ENCODE results near the gene TFEC. TPM values are rescaled to one million over a fixed set of nuclear protein-coding genes. Genes with fewer than 3 reads are reported as not detected.
"Not testable (repeated sequence)": the region's sequence is repeated elsewhere in the genome, so short reads cannot be mapped to it uniquely, and the experiment has no call there.

TFEC gene
- total and polyA plus RNA-seq, 2 donors, result 0.96 to 8.2 TPM

DNA sequence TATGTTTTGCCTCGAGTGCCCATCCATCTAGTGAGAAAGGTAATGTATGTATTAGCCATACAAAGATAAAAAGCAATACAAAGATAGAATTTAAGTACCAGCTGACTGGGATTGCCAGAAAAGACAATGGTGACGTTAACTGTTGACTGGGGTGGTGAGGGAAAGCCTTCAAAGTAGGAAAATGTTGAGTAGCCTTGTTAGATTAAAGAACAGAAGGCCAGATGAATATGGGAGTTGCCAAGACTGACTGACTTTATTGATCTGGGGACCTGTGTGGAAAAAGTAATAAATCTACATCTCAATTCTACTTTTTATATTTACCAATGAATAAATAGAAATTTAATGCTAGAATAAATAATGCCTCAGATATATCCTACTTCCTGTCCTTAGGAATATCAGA is 97.7 kb downstream of the TFEC start:
- Histone ChIP-seq H3K27ac (ENCODE audit: low read depth) (no peak overlapping the region), H3K4me1 (ENCODE audit: insufficient read depth) (no peaks in the 10 kb centered on the region), H3K4me3 (ENCODE audit: low read depth, low read length) (no peak overlapping the region), H3K36me3 (ENCODE audit: insufficient read depth) (no peaks in the 10 kb centered on the region)
- no peak for DNase-seq (ENCODE audit: extremely low spot score)
- WGBS, result 74% methylated on average over 2 of the region's 2 CpGs

DNA sequence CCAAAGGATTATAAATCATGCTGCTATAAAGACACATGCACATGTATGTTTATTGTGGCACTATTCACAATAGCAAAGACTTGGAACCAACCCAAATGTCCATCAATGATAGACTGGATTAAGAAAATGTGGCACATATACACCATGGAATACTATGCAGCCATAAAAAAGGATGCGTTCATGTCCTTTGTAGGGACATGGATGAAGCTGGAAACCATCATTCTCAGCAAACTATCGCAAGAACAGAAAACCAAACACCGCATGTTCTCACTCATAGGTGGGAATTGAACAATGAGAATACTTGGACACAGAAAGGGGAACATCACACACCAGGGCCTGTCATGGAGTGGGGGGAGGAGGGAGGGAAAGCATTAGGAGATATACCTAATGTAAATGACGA is 100.4 kb downstream of the TFEC start:
- 93% methylated on average over 4 of the region's 4 CpGs for WGBS
- DNase-seq (ENCODE audit: extremely low spot score); H3K27ac ChIP-seq (ENCODE audit: low read depth); H3K4me1 ChIP-seq (ENCODE audit: insufficient read depth); H3K4me3 ChIP-seq (ENCODE audit: low read depth, low read length); H3K36me3 ChIP-seq (ENCODE audit: insufficient read depth): not testable (repeated sequence)

DNA sequence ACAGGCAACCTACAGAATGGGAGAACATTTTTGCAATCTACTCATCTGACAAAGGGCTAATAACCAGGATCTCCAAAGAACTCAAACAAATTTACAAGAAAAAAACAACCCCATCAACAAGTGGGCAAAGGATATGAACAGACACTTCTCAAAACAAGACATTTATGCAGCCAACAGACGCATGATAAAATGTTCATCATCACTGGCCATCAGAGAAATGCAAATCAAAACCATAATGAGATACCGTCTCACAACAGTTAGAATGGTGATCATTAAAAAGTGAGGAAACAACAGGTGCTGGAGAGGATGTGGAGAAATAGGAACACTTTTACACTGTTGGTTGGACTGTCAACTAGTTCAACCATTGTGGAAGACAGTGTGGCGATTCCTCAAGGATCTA is 100.8 kb downstream of the TFEC start:
- H3K27ac ChIP-seq (ENCODE audit: low read depth); DNase-seq (ENCODE audit: extremely low spot score); H3K36me3 ChIP-seq (ENCODE audit: insufficient read depth); H3K4me1 ChIP-seq (ENCODE audit: insufficient read depth); H3K4me3 ChIP-seq (ENCODE audit: low read depth, low read length): not testable (repeated sequence)
- WGBS, result 94% methylated on average over 3 of the region's 3 CpGs

DNA sequence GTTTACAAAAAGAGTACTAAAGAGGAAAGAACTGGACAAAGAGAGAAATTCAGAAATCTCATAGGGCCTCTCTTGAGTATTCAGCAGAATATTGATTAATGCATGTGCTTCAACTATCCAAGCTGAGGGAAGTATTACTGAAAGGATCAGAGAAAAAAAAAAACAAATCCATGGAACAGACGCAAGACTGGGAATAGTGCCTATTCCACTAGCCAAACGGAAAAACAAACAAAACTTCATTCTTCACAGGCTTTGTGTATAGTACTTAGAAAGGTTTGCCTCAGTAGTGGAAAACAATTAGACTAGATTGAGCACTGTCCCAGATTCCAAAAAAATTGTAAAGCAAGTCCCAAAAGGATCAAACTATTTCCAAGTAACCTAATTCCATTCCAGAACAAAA is 106.2 kb downstream of the TFEC start:
- 30% methylated on average over 2 of the region's 2 CpGs for WGBS
- Histone ChIP-seq H3K27ac (ENCODE audit: low read depth) (no peak overlapping the region), H3K36me3 (ENCODE audit: insufficient read depth) (no peaks in the 10 kb centered on the region), H3K4me3 (ENCODE audit: low read depth, low read length) (no peak overlapping the region), H3K4me1 (ENCODE audit: insufficient read depth) (no peaks in the 10 kb centered on the region)
- DNase-seq (ENCODE audit: extremely low spot score), result no peak

DNA sequence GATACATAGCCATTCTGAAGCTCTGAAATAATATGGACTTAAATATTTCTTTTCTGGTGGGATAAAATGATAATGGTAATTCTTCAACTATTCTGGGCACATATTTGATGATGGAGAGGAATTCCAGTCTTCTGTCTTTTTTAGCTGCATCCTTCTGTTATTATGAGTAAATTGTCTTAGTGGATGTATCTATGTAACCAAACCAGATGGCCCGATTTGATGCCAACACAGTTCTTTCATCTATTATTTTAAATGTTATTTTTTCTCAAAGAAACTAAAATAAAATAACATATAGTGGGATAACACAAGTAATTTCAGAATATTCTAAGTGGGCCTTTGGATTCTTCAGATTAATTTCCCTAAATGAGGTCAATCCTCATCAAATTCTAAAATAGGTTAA is 110.2 kb downstream of the TFEC start:
- Histone ChIP-seq H3K27ac (ENCODE audit: low read depth) (no peak overlapping the region), H3K36me3 (ENCODE audit: insufficient read depth) (no peaks in the 10 kb centered on the region), H3K4me1 (ENCODE audit: insufficient read depth) (no peaks in the 10 kb centered on the region), H3K4me3 (ENCODE audit: low read depth, low read length) (no peak overlapping the region)
- DNase-seq (ENCODE audit: extremely low spot score), result no peak
- WGBS, result 98% methylated on average over 1 of the region's 1 CpG

DNA sequence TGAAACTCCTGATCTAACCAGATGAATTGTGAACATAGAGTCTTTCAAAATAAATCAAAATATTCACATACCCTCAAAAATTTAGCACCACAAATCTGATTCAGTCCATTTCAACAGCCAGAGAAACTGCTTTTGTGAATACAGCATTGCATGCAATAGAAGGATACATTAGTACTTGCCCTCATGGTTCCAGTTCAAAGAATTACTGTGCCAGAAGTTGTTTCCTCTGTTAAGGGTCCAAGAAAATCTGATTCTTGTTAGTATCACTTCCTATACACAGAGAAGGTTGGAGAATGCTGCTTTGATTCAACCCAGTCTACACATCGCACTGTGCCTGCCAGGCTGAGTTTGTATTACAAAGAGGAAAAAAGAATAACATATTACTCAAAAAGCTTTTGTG is 115.6 kb downstream of the TFEC start:
- Histone ChIP-seq H3K27ac (ENCODE audit: low read depth) (no peak overlapping the region), H3K4me1 (ENCODE audit: insufficient read depth) (no peaks in the 10 kb centered on the region), H3K36me3 (ENCODE audit: insufficient read depth) (no peaks in the 10 kb centered on the region), H3K4me3 (ENCODE audit: low read depth, low read length) (no peak overlapping the region)
- WGBS, result 70% methylated on average over 1 of the region's 1 CpG
- DNase-seq (ENCODE audit: extremely low spot score), result no peak

DNA sequence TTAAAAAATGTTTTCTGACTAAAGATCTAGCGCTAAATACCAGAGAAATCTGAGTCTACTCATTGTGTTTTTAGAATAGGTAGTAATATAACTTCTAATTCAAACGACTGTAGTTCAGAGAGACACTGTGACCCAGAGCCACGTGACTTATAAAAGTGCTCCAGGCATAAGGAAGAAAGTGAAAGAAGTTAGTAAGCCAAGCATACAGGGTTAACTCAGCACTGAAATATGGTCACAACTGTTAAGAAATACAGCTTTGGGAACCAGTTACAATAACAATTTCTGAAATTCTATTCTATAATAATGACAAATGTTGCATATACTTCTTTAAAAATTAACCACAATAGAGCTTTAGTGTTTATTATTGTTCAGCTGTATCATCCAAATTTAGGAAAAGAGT is 119.1 kb downstream of the TFEC start:
- 63% methylated on average over 3 of the region's 3 CpGs for WGBS
- no peak for DNase-seq (ENCODE audit: extremely low spot score)
- Histone ChIP-seq H3K36me3 (ENCODE audit: insufficient read depth) (no peaks in the 10 kb centered on the region), H3K27ac (ENCODE audit: low read depth) (no peak overlapping the region), H3K4me1 (ENCODE audit: insufficient read depth) (no peaks in the 10 kb centered on the region), H3K4me3 (ENCODE audit: low read depth, low read length) (no peak overlapping the region)

DNA sequence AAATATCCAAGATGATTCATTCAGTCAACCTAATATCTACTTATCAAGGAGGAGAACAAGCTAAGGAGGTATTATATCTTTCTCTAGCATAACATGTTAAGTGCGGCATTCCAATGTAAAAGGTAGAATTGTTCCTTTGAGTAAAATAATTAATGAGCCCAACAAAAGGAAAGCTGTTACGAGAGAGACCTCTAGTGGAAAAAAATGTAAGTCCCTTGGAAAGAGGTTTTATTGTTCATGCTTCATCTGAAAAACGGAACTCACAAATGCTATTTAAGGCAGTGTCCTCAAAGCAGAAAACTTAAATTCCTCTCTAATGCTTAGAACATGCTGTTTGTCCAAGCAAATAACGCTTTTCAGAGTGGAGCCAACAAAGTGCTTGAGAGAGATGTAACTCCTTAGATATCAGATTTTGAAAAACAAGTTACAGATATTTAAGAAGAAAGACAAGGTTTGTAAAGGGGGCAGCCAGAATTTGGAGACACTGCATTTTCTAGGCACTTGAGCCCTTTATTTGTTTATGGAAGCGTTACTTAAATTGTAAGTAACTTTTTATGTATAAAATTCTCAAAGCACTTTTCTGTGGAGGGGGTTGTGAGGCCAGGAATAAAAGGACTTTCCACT is 119.9 kb downstream of the TFEC start:
- peak; percentile 23 for DNase-seq (ENCODE audit: extremely low spot score)
- no peaks in the 10 kb centered on the region for H3K36me3 ChIP-seq (ENCODE audit: insufficient read depth)
- H3K27ac ChIP-seq (ENCODE audit: low read depth), result no peak overlapping the region
- no peak overlapping the region for H3K4me3 ChIP-seq (ENCODE audit: low read depth, low read length)
- WGBS, result 2% methylated on average over 5 of the region's 5 CpGs
- no peaks in the 10 kb centered on the region for H3K4me1 ChIP-seq (ENCODE audit: insufficient read depth)

DNA sequence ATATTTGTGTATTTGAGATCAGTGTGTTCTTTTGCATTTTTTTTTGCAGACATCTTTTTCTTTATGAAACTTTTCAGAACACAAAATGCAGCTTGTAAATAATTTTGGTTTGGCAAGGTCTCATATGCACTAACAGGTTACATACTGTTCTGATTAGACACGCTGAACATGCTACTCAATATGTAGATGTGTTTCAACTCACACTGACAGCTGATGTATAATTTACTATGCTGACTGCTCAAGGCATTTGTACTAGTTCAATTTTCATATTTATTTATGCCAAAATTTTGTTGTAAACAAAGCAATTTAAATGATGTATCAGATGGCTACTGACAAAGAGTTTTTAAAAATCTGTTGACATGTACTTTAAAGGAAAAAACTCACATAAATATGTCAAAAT is 123.8 kb downstream of the TFEC start:
- Histone ChIP-seq H3K4me1 (ENCODE audit: insufficient read depth) (no peaks in the 10 kb centered on the region), H3K27ac (ENCODE audit: low read depth) (no peak overlapping the region), H3K4me3 (ENCODE audit: low read depth, low read length) (no peak overlapping the region), H3K36me3 (ENCODE audit: insufficient read depth) (no peaks in the 10 kb centered on the region)
- WGBS, result 56% methylated on average over 1 of the region's 1 CpG
- no peak for DNase-seq (ENCODE audit: extremely low spot score)

DNA sequence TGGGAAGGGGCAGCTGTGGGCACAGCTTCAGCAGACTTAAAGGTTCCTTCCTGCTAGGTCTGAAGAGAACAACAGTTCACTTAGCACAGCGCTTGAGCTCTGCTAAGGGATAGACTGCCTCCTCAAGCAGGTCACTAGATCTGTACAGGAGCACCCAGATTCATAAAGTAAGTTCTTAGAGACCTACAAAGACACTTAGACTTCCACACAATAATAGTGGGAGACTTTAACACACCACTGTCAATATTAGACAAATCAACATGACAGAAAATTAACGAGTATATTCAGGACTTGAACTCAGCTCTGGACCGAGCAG is 140.9 kb downstream of the TFEC start:
- 94% methylated on average over 3 of the region's 3 CpGs for WGBS
- H3K36me3 ChIP-seq (ENCODE audit: insufficient read depth), result no peaks in the 10 kb centered on the region
- H3K4me1 ChIP-seq (ENCODE audit: insufficient read depth), result no peaks in the 10 kb centered on the region
- H3K27ac ChIP-seq (ENCODE audit: low read depth), result no peak overlapping the region
- H3K4me3 ChIP-seq (ENCODE audit: low read depth, low read length), result no peak overlapping the region
- DNase-seq (ENCODE audit: extremely low spot score), result no peak

DNA sequence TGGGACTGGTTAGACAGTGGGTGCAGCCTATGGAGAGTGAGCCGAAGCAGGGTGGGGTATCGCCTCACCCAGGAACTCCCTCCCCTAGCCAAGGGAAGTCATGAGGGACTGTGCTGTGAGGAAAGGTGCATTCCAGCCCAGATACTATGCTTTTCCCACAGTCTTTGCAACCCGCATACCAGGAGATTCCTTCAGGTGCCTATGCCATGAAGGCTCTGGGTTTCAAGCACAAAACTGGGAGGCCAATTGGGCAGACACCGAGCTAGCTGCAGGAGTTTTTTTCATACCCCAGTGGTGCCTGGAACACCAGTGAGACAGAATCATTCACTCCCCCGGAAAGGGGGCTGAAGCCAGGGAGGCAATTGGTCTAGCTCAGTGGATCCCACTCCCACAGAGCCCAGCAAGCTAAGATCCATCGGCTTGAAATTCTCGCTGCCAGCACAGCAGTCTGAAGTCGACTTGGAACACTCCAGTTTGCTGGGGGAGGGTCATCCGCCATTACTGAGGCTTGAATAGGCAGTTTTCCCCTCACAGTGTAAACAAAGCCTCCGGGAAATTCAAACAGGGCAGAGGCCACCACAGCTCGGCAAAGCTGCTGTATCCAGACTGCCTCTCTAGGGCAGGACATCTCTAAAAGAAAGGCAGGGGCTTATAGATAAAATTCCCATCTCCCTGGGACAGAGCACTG is 141.4 kb downstream of the TFEC start:
- H3K4me1 ChIP-seq (ENCODE audit: insufficient read depth), result no peaks in the 10 kb centered on the region
- no peaks in the 10 kb centered on the region for H3K36me3 ChIP-seq (ENCODE audit: insufficient read depth)
- H3K4me3 ChIP-seq (ENCODE audit: low read depth, low read length), result no peak overlapping the region
- H3K27ac ChIP-seq (ENCODE audit: low read depth), result no peak overlapping the region
- WGBS, result 82% methylated on average over 11 of the region's 11 CpGs
- no peak for DNase-seq (ENCODE audit: extremely low spot score)

DNA sequence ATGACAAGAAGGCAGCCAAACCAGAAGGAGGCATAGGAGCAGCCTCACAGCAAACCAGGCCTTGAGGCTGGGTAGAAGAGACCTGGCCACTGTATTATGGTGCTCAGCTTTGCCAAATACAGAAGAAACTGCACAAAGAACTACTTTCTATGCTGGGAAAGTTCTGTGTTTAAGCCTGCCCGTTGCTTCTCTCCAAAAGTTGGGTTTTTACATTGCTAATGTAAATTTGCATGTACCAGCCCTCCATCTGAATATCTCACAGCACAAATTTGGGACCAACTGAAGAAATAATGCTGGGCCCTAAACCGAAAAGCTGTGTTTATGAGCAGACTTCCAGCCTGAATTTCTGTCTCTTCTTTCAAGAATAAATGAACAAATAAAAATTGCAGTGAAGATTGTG is 145.0 kb downstream of the TFEC start:
- Histone ChIP-seq H3K4me3 (ENCODE audit: low read depth, low read length) (no peak overlapping the region), H3K36me3 (ENCODE audit: insufficient read depth) (no peaks in the 10 kb centered on the region), H3K27ac (ENCODE audit: low read depth) (no peak overlapping the region), H3K4me1 (ENCODE audit: insufficient read depth) (no peaks in the 10 kb centered on the region)
- DNase-seq (ENCODE audit: extremely low spot score), result no peak
- WGBS, result 83% methylated on average over 2 of the region's 2 CpGs
